ENCODE data around the gene DIABLO.
A peak's percentile ranks its signal among the peaks of the same experiment; 100 is the strongest.

Gene DIABLO

DNA sequence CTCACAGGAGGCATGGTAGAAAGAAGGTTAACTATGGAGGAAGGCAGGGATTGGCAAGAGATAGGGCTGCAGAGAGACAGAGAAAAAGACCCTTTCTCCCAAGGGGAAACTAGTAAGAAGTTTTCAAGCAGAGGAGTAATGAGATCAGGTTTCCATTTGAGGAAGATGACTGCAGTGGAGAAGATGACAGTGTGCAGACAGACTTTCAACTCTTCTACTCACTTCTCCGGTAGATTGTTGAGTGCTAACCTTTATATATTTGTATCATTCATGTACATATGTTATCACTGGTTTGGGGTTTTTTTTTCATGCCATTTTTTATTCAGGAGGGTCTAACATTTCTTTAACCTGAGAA is 28.3 kb downstream of the DIABLO start:
- H3K27me3 ChIP-seq (ENCODE audit: insufficient read depth, poor library complexity, severe bottlenecking), result no peaks in the 10 kb centered on the region
- H3K27ac ChIP-seq (ENCODE audit: poor library complexity, severe bottlenecking), result peak overlapping the region; percentile 35
- H3K9me3 ChIP-seq (ENCODE audit: severe bottlenecking), result peaks cover 2% of the 10 kb centered on the region
- H3K4me1 ChIP-seq (ENCODE audit: insufficient read depth, poor library complexity, severe bottlenecking), result peaks cover 8% of the 10 kb centered on the region
- no peaks in the 10 kb centered on the region for H3K36me3 ChIP-seq (ENCODE audit: low read depth)
- ATAC-seq (ENCODE audit: low read depth) (no peak), DNase-seq (ENCODE audit: low spot score) (no peak)
- no peak overlapping the region for H3K4me3 ChIP-seq (ENCODE audit: severe bottlenecking)
- TF ChIP-seq, protein P1, sequence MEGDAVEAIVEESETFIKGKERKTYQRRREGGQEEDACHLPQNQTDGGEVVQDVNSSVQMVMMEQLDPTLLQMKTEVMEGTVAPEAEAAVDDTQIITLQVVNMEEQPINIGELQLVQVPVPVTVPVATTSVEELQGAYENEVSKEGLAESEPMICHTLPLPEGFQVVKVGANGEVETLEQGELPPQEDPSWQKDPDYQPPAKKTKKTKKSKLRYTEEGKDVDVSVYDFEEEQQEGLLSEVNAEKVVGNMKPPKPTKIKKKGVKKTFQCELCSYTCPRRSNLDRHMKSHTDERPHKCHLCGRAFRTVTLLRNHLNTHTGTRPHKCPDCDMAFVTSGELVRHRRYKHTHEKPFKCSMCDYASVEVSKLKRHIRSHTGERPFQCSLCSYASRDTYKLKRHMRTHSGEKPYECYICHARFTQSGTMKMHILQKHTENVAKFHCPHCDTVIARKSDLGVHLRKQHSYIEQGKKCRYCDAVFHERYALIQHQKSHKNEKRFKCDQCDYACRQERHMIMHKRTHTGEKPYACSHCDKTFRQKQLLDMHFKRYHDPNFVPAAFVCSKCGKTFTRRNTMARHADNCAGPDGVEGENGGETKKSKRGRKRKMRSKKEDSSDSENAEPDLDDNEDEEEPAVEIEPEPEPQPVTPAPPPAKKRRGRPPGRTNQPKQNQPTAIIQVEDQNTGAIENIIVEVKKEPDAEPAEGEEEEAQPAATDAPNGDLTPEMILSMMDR (IDR thresholded peaks at IDR 0.05; ENCODE audit: poor library complexity, severe bottlenecking), result no peak

DNA sequence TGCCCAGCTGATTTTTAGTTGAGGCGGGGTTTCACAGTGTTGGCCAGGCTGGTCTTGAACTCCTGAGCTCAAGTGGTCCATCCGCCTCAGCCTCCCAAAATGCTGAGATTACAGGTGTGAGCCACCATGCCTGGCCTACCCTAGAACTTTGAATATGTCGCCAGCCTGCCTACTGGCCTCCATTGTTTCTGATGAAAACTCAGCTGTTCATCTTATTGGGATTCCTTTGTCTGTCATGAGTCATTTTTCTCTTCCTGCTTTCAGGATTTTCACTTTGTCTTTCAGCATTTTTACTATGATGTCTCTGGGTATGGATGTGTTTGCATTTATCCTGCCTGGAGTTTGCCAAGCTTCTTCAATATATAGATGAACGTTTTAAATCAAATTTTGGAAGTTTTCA is 30.4 kb downstream of the DIABLO start:
- DNase-seq (ENCODE audit: low spot score) (no peak), ATAC-seq (ENCODE audit: low read depth) (no peak)
- Histone ChIP-seq H3K4me1 (ENCODE audit: insufficient read depth, poor library complexity, severe bottlenecking) (peaks cover 8% of the 10 kb centered on the region), H3K27ac (ENCODE audit: poor library complexity, severe bottlenecking) (no peak overlapping the region), H3K27me3 (ENCODE audit: insufficient read depth, poor library complexity, severe bottlenecking) (no peaks in the 10 kb centered on the region), H3K36me3 (ENCODE audit: low read depth) (no peaks in the 10 kb centered on the region), H3K4me3 (ENCODE audit: severe bottlenecking) (no peak overlapping the region), H3K9me3 (ENCODE audit: severe bottlenecking) (peaks cover 2% of the 10 kb centered on the region)
- TF ChIP-seq, protein P1 (IDR thresholded peaks at IDR 0.05; ENCODE audit: poor library complexity, severe bottlenecking), result no peak

DNA sequence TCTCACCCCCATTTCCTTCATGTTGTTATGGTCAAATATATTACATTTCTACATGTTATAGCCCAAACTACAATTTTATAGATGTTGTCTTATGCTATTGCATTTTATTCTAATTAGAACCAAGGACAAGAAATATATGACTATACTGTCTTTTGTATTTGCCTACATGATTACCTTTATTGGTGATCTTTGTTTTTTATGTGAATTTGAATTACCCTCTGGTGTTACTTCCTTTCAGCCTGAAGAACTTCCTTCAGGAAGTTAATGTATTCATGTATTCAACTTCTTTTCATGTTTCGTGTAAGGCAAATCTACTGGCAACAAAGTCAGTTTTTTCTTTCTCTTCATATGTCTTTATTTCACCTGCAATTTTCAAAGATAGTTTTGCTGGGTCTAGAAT is 31.0 kb downstream of the DIABLO start:
- Histone ChIP-seq H3K36me3 (ENCODE audit: low read depth) (no peaks in the 10 kb centered on the region), H3K27ac (ENCODE audit: poor library complexity, severe bottlenecking) (no peak overlapping the region), H3K4me1 (ENCODE audit: insufficient read depth, poor library complexity, severe bottlenecking) (peaks cover 8% of the 10 kb centered on the region), H3K9me3 (ENCODE audit: severe bottlenecking) (peaks cover 2% of the 10 kb centered on the region), H3K4me3 (ENCODE audit: severe bottlenecking) (no peak overlapping the region), H3K27me3 (ENCODE audit: insufficient read depth, poor library complexity, severe bottlenecking) (no peaks in the 10 kb centered on the region)
- ATAC-seq (ENCODE audit: low read depth) (no peak), DNase-seq (ENCODE audit: low spot score) (no peak)
- TF ChIP-seq, protein P1 (IDR thresholded peaks at IDR 0.05; ENCODE audit: poor library complexity, severe bottlenecking), result no peak

DNA sequence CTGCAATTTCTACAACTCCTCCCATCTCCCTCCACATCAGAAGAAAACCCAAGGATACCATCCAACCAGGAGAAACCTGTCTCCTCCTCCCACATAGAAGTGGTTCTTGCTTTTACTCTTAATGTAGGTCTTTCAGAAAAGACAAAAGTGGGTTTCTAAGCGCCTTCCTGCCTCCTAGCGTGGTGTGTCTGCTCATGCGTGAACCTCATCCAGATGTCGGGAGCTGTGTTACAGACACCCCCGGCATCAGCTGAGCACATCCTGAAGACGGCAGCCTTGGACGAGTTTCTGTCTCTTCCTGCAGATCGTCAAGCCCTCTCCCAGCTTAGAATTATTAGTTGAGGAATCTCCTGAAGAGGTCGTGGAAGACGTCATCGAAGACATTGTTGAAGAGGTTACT is 33.4 kb downstream of the DIABLO start:
- H3K4me3 ChIP-seq (ENCODE audit: severe bottlenecking), result no peak overlapping the region
- peaks cover 2% of the 10 kb centered on the region for H3K9me3 ChIP-seq (ENCODE audit: severe bottlenecking)
- no peaks in the 10 kb centered on the region for H3K27me3 ChIP-seq (ENCODE audit: insufficient read depth, poor library complexity, severe bottlenecking)
- DNase-seq (ENCODE audit: low spot score) (no peak), ATAC-seq (ENCODE audit: low read depth) (no peak)
- no peak overlapping the region for H3K27ac ChIP-seq (ENCODE audit: poor library complexity, severe bottlenecking)
- TF ChIP-seq, protein P1 (IDR thresholded peaks at IDR 0.05; ENCODE audit: poor library complexity, severe bottlenecking), result no peak
- H3K36me3 ChIP-seq (ENCODE audit: low read depth), result no peaks in the 10 kb centered on the region
- H3K4me1 ChIP-seq (ENCODE audit: insufficient read depth, poor library complexity, severe bottlenecking), result peaks cover 1% of the 10 kb centered on the region

DNA sequence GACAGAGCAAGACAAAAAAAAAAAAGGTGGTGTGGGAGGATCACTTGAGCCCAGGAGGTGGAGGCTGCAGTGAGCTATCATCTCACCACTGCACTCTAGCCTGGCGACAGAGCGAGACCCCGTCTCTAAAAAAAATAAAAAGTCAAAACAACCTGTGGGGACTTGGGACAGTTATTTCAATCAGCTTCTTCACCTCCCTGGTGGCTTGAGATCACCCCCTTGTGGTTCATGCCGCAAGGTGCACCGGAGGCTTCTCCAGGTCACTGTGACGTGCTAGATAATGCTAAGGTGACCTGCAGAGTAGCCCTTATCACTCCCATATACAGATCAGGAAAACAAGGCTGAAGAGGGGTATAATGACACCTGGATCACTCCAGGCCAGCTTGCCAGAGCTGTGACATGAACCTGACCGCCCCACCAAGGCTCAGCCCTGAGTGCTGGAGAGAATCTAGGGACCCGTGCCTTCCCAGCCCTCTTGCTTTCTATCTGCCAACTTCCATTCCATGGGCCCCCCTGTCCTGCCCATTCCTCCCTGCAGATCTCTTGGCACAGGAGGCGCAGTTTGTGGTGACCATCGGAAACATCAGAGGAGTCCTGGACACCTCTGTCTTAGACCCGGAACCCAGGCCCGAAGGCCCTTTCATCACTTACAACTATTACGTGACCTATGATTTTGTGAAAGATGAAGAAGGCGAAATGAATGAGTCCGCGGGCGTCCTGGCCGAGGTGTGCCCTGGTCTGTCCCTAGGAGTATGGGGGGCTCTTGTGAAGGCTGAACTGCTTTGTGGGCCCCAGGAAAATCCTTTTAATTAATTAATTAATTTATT is 34.8 kb downstream of the DIABLO start:
- Histone ChIP-seq H3K27ac (ENCODE audit: poor library complexity, severe bottlenecking) (no peak overlapping the region), H3K4me3 (ENCODE audit: severe bottlenecking) (no peak overlapping the region), H3K9me3 (ENCODE audit: severe bottlenecking) (peaks cover 2% of the 10 kb centered on the region), H3K4me1 (ENCODE audit: insufficient read depth, poor library complexity, severe bottlenecking) (no peaks in the 10 kb centered on the region), H3K36me3 (ENCODE audit: low read depth) (no peaks in the 10 kb centered on the region), H3K27me3 (ENCODE audit: insufficient read depth, poor library complexity, severe bottlenecking) (no peaks in the 10 kb centered on the region)
- DNase-seq (ENCODE audit: low spot score) (no peak), ATAC-seq (ENCODE audit: low read depth) (peak; percentile 81)
- TF ChIP-seq, protein P1 (IDR thresholded peaks at IDR 0.05; ENCODE audit: poor library complexity, severe bottlenecking), result peak; percentile 83
